H1 (cell line): Measurements from ENCODE around the gene TJP3. TPM values are rescaled to one million over a fixed set of nuclear protein-coding genes. Genes with fewer than 3 reads are reported as not detected.
"Not testable (repeated sequence)": the region's sequence is repeated elsewhere in the genome, so short reads cannot be mapped to it uniquely, and the experiment has no call there.

Experiments
- CTCF ChIA-PET: fragments of 300-600 bp; sonication (Branson Sonifier 250); formaldehyde crosslinking; loops from one replicate; lab custom pipeline; 2021; ENCODE audit not compliant: partially characterized antibody; lab: Charles Lee
- POLR2A ChIA-PET: fragments of 300-600 bp; sonication (Branson Sonifier 250); formaldehyde crosslinking; loops from one replicate; lab custom pipeline; 2021; ENCODE audit warnings: inconsistent platforms; ENCODE audit not compliant: partially characterized antibody; lab: Charles Lee
- DNase-seq, 2 experiments: peaks; one replicate each; pipeline versions ENCODE4 v3.0.0 to v3.0.0-alpha.2; 2010 to 2022; ENCODE audit warnings: low spot score in 2 of 2, low read depth in 1 of 2, mixed read lengths in 1 of 2
- FAIRE-seq: peaks from 2 replicates; lab custom pipeline; 2011; peaks lifted over from hg19 to GRCh38; lab: Jason Lieb, UNC
- H2AFZ ChIP-seq: 2 replicates; pipeline ENCODE4 v1.8.1; 2012; ENCODE audit warnings: low read length, inconsistent platforms
- H2AK5ac ChIP-seq: 2 replicates; pipeline ENCODE4 v1.6.1; 2013; ENCODE audit warnings: low read depth, low read length
- H2BK120ac ChIP-seq: replicated peaks from 2 replicates; pipeline ENCODE3; 2013; ENCODE audit warnings: low read depth, low read length, inconsistent platforms
- H2BK12ac ChIP-seq: 2 replicates; pipeline ENCODE4 v1.6.1; 2013; ENCODE audit warnings: low read depth, low read length
- H2BK15ac ChIP-seq: 2 replicates; pipeline ENCODE4 v1.6.1; 2013; ENCODE audit warnings: low read length
- H2BK20ac ChIP-seq: 2 replicates; pipeline ENCODE4 v1.6.1; 2013; ENCODE audit warnings: low read length
- H2BK5ac ChIP-seq: 2 replicates; pipeline ENCODE4 v1.6.1; 2013; ENCODE audit warnings: low read depth, low read length
- H3K14ac ChIP-seq: 2 replicates; pipeline ENCODE4 v1.6.1; 2013; ENCODE audit warnings: inconsistent platforms; ENCODE audit not compliant: insufficient read length
- H3K18ac ChIP-seq: 2 replicates; pipeline ENCODE4 v1.6.1; 2013; ENCODE audit warnings: low read length; ENCODE audit errors: extremely low read depth
- H3K23ac ChIP-seq: 2 replicates; pipeline ENCODE4 v1.6.1; 2013; ENCODE audit warnings: inconsistent platforms; ENCODE audit not compliant: insufficient read length
- H3K23me2 ChIP-seq: 2 replicates; pipeline ENCODE4 v1.6.1; 2013; ENCODE audit warnings: low read depth, low read length
- H3K27ac ChIP-seq: 2 replicates; pipeline ENCODE4 v1.6.1; 2011; ENCODE audit warnings: low read depth, low read length, inconsistent platforms
- H3K27me3 ChIP-seq, 4 experiments: replicated peaks in 1 of 4; 1 replicate in 1 of 4; 2 replicates in 3 of 4; pipeline versions ENCODE4 v1.6.1 to v1.8.1; 2011 to 2013; ENCODE audit warnings: low read length in 3 of 4, mild to moderate bottlenecking in 3 of 4, inconsistent platforms in 2 of 4, mixed read lengths in 2 of 4, moderate library complexity in 1 of 4; ENCODE audit not compliant: control insufficient read depth in 3 of 4, insufficient read depth in 3 of 4; ENCODE audit errors: extremely low read depth in 1 of 4
- H3K36me3 ChIP-seq, 4 experiments: 2 replicates each; pipeline versions ENCODE4 v1.6.1 to v1.8.1; 2011 to 2013; ENCODE audit warnings: mild to moderate bottlenecking in 4 of 4, low read length in 3 of 4, moderate library complexity in 2 of 4, control low read depth in 1 of 4, inconsistent platforms in 1 of 4; ENCODE audit not compliant: insufficient read depth in 4 of 4, control insufficient read depth in 2 of 4
- H3K4ac ChIP-seq: replicated peaks from 2 replicates; pipeline ENCODE3; 2013; ENCODE audit warnings: low read length, low read depth, mixed read lengths, inconsistent platforms; ENCODE audit not compliant: insufficient read length
- H3K4me1 ChIP-seq, 4 experiments: replicated peaks in 1 of 4; 1 replicate in 1 of 4; 2 replicates in 3 of 4; pipeline versions ENCODE4 v1.6.1 to v1.8.1; 2011 to 2013; ENCODE audit warnings: low read length in 3 of 4, inconsistent platforms in 2 of 4, mixed read lengths in 1 of 4; ENCODE audit not compliant: insufficient read depth in 4 of 4, control insufficient read depth in 3 of 4
- H3K4me2 ChIP-seq, 2 experiments: 2 replicates each; pipeline versions ENCODE4 v1.6.1 to v1.8.1; 2011 to 2013; ENCODE audit warnings: low read depth in 2 of 2, low read length in 2 of 2, control low read depth in 1 of 2, inconsistent platforms in 1 of 2, mild to moderate bottlenecking in 1 of 2; ENCODE audit not compliant: insufficient read depth in 1 of 2
- H3K4me3 ChIP-seq, 4 experiments: fragments of 200-600, 300-600 bp in 1 of 4; sonication (generic), shearing (Covaris generic), sonication (Bioruptor Twin) in 1 of 4; 2 replicates each; pipeline versions ENCODE4 v1.5.1 to v1.8.1; 2011 to 2016; ENCODE audit warnings: low read length in 4 of 4, low read depth in 3 of 4, control low read depth in 2 of 4, inconsistent platforms in 2 of 4, mild to moderate bottlenecking in 2 of 4, mixed read lengths in 1 of 4, moderate library complexity in 1 of 4; ENCODE audit not compliant: insufficient read depth in 2 of 4; ENCODE audit errors: extremely low read depth in 1 of 4
- H3K56ac ChIP-seq: replicated peaks from 2 replicates; pipeline ENCODE3; 2013; ENCODE audit warnings: low read depth, mild to moderate bottlenecking, mixed read lengths, low read length, inconsistent platforms; ENCODE audit not compliant: insufficient read length
- H3K79me1 ChIP-seq: 2 replicates; pipeline ENCODE4 v1.6.1; 2013; ENCODE audit warnings: low read depth, low read length, control low read depth
- H3K79me2 ChIP-seq, 2 experiments: 2 replicates each; pipeline versions ENCODE4 v1.6.1 to v1.8.1; 2012 to 2013; ENCODE audit warnings: low read length in 2 of 2, mild to moderate bottlenecking in 2 of 2, inconsistent platforms in 1 of 2; ENCODE audit not compliant: insufficient read depth in 2 of 2, control insufficient read depth in 1 of 2
- H3K9ac ChIP-seq, 4 experiments: replicated peaks in 1 of 4; 1 replicate in 1 of 4; 2 replicates in 3 of 4; pipeline versions ENCODE4 v1.6.1 to v1.8.1; 2011 to 2013; ENCODE audit warnings: low read depth in 3 of 4, low read length in 3 of 4, control low read depth in 2 of 4, mild to moderate bottlenecking in 2 of 4, moderate library complexity in 2 of 4, inconsistent platforms in 1 of 4; ENCODE audit errors: extremely low read depth in 1 of 4
- H3K9me3 ChIP-seq, 2 experiments: 2 replicates each; pipeline versions ENCODE4 v1.6.1 to v1.8.1; 2012 to 2013; ENCODE audit warnings: mild to moderate bottlenecking in 2 of 2, moderate library complexity in 2 of 2, control low read depth in 1 of 2, inconsistent platforms in 1 of 2, low read depth in 1 of 2, low read length in 1 of 2, mixed read lengths in 1 of 2; ENCODE audit not compliant: insufficient read depth in 2 of 2
- H4K20me1 ChIP-seq, 2 experiments: replicated peaks in 1 of 2; 2 replicates each; pipeline versions ENCODE3 to v1.8.1; 2011 to 2013; ENCODE audit warnings: inconsistent platforms in 2 of 2, low read length in 2 of 2, mild to moderate bottlenecking in 1 of 2; ENCODE audit not compliant: insufficient read depth in 2 of 2, control insufficient read depth in 1 of 2
- H4K5ac ChIP-seq: 2 replicates; pipeline ENCODE4 v1.6.1; 2013; ENCODE audit warnings: low read length, low read depth, mixed read lengths, inconsistent platforms; ENCODE audit not compliant: insufficient read length
- H4K8ac ChIP-seq: 2 replicates; pipeline ENCODE4 v1.8.0; 2013; ENCODE audit warnings: mild to moderate bottlenecking, moderate library complexity, low read length, inconsistent platforms; ENCODE audit not compliant: insufficient read depth; ENCODE audit errors: extremely low read depth
- H4K91ac ChIP-seq: replicated peaks from 2 replicates; pipeline ENCODE3; 2013; ENCODE audit warnings: low read length, mixed read lengths, inconsistent platforms; ENCODE audit not compliant: insufficient read length
- KDM1A ChIP-seq: fragments of 200-600, 300-600 bp; sonication (generic); IDR thresholded peaks from 2 replicates; pipeline ENCODE4 v1.7.1; 2016; ENCODE audit warnings: mild to moderate bottlenecking, low read length, borderline replicate concordance
- WGBS, 2 experiments: shearing (Covaris generic) in 1 of 2; methylation state at CpG; one replicate each; pipeline versions ENCODE4 v1.1.6 to v1.1.7; 2013 to 2015; ENCODE audit warnings: low lambda C conversion rate in 2 of 2, mixed read lengths in 2 of 2, inconsistent platforms in 1 of 2, low coverage in 1 of 2, missing lambda C conversion rate in 1 of 2; ENCODE audit not compliant: insufficient replicate concordance in 2 of 2, insufficient coverage in 1 of 2, insufficient read length in 1 of 2; ENCODE audit errors: extremely low coverage in 1 of 2, missing lambda C conversion rate in 1 of 2; 5-methylcytosine and 5-hydroxymethylcytosine counted together
- polyA plus RNA-seq, 7 experiments: library from polyadenylated mRNA; depleted of rRNA in 3 of 7; stranded (reverse) in 5 of 7; unstranded in 2 of 7; fragments of >200 nt in 5 of 7; fragments of 200-250 nt in 2 of 7; gene quantifications; 1 replicate in 5 of 7; 2 replicates in 1 of 7; 4 replicates in 1 of 7; pipeline versions ENCODE4 v1.2.1 to v1.2.3, GENCODE V29; 2011 to 2013; ENCODE audit warnings: missing spikeins in 2 of 7, mixed read lengths in 2 of 7
- total RNA-seq: library from RNA; stranded (reverse); fragmentation: NEBNext Ultra II Directional; extraction: Animal tissue kit (Norgen Biotek cat#: 25700); gene quantifications from 2 replicates; pipeline ENCODE4 v1.2.1, GENCODE V29; 2021

Gene TJP3
- total and polyA plus RNA-seq, 2 of the 8 experiments (the other 6 are each of a cell fraction or from before 2014, with no cell fraction given): 17.1 to 26.1 TPM

GRCh38 chr19:3666545-3666856, 41.7 kb upstream of the TJP3 start:
- 91% methylated on average over 14 of the region's 14 CpGs; no CpG with 5 or more reads in 1 of the 2 experiments for WGBS, 2 experiments
- peaks cover 0 to 11% (median 3%) of the 10 kb centered on the region in 4 experiments; a peak in 5 of 7 replicates for H3K4me1 ChIP-seq
- not testable (repeated sequence) for FAIRE-seq, H3K4me2 ChIP-seq, H4K8ac ChIP-seq, H3K27ac ChIP-seq, H3K9ac ChIP-seq, H3K36me3 ChIP-seq, H3K27me3 ChIP-seq, H4K5ac ChIP-seq, H3K56ac ChIP-seq, H3K18ac ChIP-seq, H3K14ac ChIP-seq, H3K79me1 ChIP-seq, H3K23me2 ChIP-seq, DNase-seq, H2AK5ac ChIP-seq, H3K4me3 ChIP-seq, H3K23ac ChIP-seq, H3K9me3 ChIP-seq, H2AFZ ChIP-seq, H3K79me2 ChIP-seq, H2BK120ac ChIP-seq
- TF ChIP-seq KDM1A: peak; percentile 83; the same call in 1 of the 2 replicates
- peak overlapping the region; percentile 99; the same call in 1 of the 2 replicates for H2BK12ac ChIP-seq
- POLR2A ChIA-PET: interaction anchor here (0.7 to 2.5 kb wide), 3 partner anchors 10 to 41 kb away, joined by 3 to 12 read pairs (median 4); no protein-coding TSS in a partner anchor
- H4K91ac ChIP-seq: peak overlapping the region; percentile 84
- H4K20me1 ChIP-seq: peaks cover 8 to 34% of the 10 kb centered on the region in 2 experiments
- H3K4ac ChIP-seq: peak overlapping the region; percentile 97
- peak overlapping the region; percentile 75; the same call in 1 of the 2 replicates for H2BK20ac ChIP-seq
- peak overlapping the region; percentile 71; the same call in 1 of the 2 replicates for H2BK5ac ChIP-seq
- H2BK15ac ChIP-seq: peak overlapping the region; percentile 55; the same call in 1 of the 2 replicates
- CTCF ChIA-PET: interaction anchor here (0.6 to 5.8 kb wide), 20 partner anchors 8 to 918 kb away, joined by 3 to 110 read pairs (median 4); partner anchors contain the start of genes MRPL54, NMRK2, PIP5K1C and TJP3
